22Rv1 (cell line): Measurements from ENCODE around the gene ABLIM2.

Experiments used
- ZFX ChIP-seq: fragments of 450-650 bp; IDR thresholded peaks from 2 replicates; pipeline ENCODE4 v1.6.1; 2017; ENCODE audit warnings: antibody characterized with exemption, borderline replicate concordance
- TF ChIP-seq, protein P1 (sequence below): fragments of 450-650 bp; IDR thresholded peaks from 2 replicates; pipeline ENCODE4 v1.5.1; 2017; ENCODE audit warnings: mild to moderate bottlenecking

DNA sequence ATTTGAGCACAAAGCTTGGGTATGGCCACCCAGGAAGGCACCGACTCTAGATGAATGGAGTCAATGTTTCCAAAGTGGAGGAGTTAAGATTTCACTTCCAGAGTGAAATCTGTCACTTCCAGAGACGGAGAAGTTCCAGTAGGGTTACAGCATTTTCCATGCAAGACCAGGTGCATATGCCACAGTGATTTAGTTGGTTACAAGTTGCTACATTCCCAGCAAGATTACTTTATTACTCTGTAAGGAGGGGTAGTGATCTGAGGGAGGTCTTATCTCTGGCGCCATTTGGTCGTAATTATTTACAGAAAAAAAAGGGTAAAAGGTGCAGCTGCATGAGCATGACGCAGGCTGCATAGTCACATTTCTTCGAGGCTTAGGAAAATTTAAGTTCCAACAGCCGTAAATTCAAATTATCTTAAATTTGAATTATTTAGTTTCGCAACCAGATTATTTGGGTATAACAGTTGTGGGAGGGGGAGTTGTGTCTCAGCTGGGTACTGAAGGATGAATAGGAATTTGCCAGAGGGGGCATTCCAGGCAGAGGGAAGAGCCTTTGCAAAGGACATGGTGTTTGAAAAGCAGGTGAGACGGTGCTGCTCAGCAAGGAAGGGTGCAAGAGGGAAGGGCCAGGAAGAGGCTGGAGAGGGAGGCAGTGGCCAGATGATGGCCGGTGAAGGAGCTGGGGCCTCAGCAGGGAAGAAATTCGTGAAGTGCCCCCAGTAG, 201.5 kb downstream of the ABLIM2 start:
- TF ChIP-seq, protein P1, sequence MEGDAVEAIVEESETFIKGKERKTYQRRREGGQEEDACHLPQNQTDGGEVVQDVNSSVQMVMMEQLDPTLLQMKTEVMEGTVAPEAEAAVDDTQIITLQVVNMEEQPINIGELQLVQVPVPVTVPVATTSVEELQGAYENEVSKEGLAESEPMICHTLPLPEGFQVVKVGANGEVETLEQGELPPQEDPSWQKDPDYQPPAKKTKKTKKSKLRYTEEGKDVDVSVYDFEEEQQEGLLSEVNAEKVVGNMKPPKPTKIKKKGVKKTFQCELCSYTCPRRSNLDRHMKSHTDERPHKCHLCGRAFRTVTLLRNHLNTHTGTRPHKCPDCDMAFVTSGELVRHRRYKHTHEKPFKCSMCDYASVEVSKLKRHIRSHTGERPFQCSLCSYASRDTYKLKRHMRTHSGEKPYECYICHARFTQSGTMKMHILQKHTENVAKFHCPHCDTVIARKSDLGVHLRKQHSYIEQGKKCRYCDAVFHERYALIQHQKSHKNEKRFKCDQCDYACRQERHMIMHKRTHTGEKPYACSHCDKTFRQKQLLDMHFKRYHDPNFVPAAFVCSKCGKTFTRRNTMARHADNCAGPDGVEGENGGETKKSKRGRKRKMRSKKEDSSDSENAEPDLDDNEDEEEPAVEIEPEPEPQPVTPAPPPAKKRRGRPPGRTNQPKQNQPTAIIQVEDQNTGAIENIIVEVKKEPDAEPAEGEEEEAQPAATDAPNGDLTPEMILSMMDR, result no peak
- TF ChIP-seq ZFX, result no peak
